ENCODE data around the gene SLF2. TPM values are rescaled to one million over a fixed set of nuclear protein-coding genes. Genes with fewer than 3 reads are reported as not detected.
A peak's percentile ranks its signal among the peaks of the same experiment; 100 is the strongest.
"Not testable (repeated sequence)": the region's sequence is repeated elsewhere in the genome, so short reads cannot be mapped to it uniquely, and the experiment has no call there.

SLF2 gene
- total RNA-seq, 1 experiment from 2014 or later, result 50.1 TPM

- Histone ChIP-seq H3K9me3 (replicated peaks) (no peaks in the 10 kb centered on the region), H3K36me3 (peaks cover 45% of the 10 kb centered on the region), H3K27ac (no peak overlapping the region), H3K27me3 (replicated peaks) (no peaks in the 10 kb centered on the region), H3K4me3 (no peak overlapping the region), H3K4me1 (replicated peaks) (peaks cover 14% of the 10 kb centered on the region)
- DNase-seq (ENCODE audit: low read depth in 1 of 2, low spot score in 2 of 2), result no peak
Measured at GRCh38 chr10:100966887-100967286, 54.1 kb downstream of the SLF2 start.

GRCh38 chr10:100967332-100967731, 54.6 kb downstream of the SLF2 start:
- Histone ChIP-seq H3K4me1 (replicated peaks) (peaks cover 18% of the 10 kb centered on the region), H3K27ac (no peak overlapping the region), H3K4me3 (no peak overlapping the region), H3K36me3 (peaks cover 40% of the 10 kb centered on the region), H3K27me3 (replicated peaks) (no peaks in the 10 kb centered on the region), H3K9me3 (replicated peaks) (no peaks in the 10 kb centered on the region)
- no peak for DNase-seq (ENCODE audit: low read depth in 1 of 2, low spot score in 2 of 2)

- H3K27me3 ChIP-seq (replicated peaks), result no peaks in the 10 kb centered on the region
- H3K9me3 ChIP-seq (replicated peaks), result no peaks in the 10 kb centered on the region
- H3K27ac ChIP-seq, result no peak overlapping the region
- no peak for DNase-seq (ENCODE audit: low read depth in 1 of 2, low spot score in 2 of 2)
- peaks cover 31% of the 10 kb centered on the region for H3K36me3 ChIP-seq
- peaks cover 18% of the 10 kb centered on the region for H3K4me1 ChIP-seq (replicated peaks)
- no peak overlapping the region for H3K4me3 ChIP-seq
Measured at GRCh38 chr10:100968062-100968736, 55.4 kb downstream of the SLF2 start.

- H3K9me3 ChIP-seq (replicated peaks), result no peaks in the 10 kb centered on the region
- no peak overlapping the region for H3K27ac ChIP-seq
- peaks cover 25% of the 10 kb centered on the region for H3K36me3 ChIP-seq
- peaks cover 18% of the 10 kb centered on the region for H3K4me1 ChIP-seq (replicated peaks)
- H3K4me3 ChIP-seq, result peak overlapping the region; percentile 39
- no peak for DNase-seq (ENCODE audit: low read depth in 1 of 2, low spot score in 2 of 2)
- H3K27me3 ChIP-seq (replicated peaks), result no peaks in the 10 kb centered on the region
Measured at GRCh38 chr10:100968863-100969186, 56.1 kb downstream of the SLF2 start.

- Histone ChIP-seq H3K4me3 (peak within 1 kb of the TSS; percentile 39), H3K36me3 (peaks cover 19% of the 10 kb centered on the region), H3K4me1 (replicated peaks) (peaks cover 18% of the 10 kb centered on the region), H3K9me3 (replicated peaks) (no peaks in the 10 kb centered on the region), H3K27ac (no peak within 1 kb of the TSS), H3K27me3 (replicated peaks) (no peaks in the 10 kb centered on the region)
- DNase-seq (ENCODE audit: low read depth in 1 of 2, low spot score in 2 of 2), result peak; percentile 31 to 63
Measured at GRCh38 chr10:100969187-100970075, 56.7 kb downstream of the SLF2 start, which contains the start of gene SEMA4G. SEMA4G (plus strand) TSS chr10:100969504; CDS start chr10:100972913, 3,409 bp downstream.

- Histone ChIP-seq H3K36me3 (peaks cover 15% of the 10 kb centered on the region), H3K27ac (no peak overlapping the region), H3K27me3 (replicated peaks) (no peaks in the 10 kb centered on the region), H3K4me1 (replicated peaks) (peaks cover 20% of the 10 kb centered on the region), H3K9me3 (replicated peaks) (no peaks in the 10 kb centered on the region), H3K4me3 (no peak overlapping the region)
- no peak for DNase-seq (ENCODE audit: low read depth in 1 of 2, low spot score in 2 of 2)
Measured at GRCh38 chr10:100970076-100970913, 57.5 kb downstream of the SLF2 start.

- no peaks in the 10 kb centered on the region for H3K9me3 ChIP-seq (replicated peaks)
- H3K4me3 ChIP-seq, result no peak overlapping the region
- no peak overlapping the region for H3K27ac ChIP-seq
- H3K27me3 ChIP-seq (replicated peaks), result no peaks in the 10 kb centered on the region
- DNase-seq (ENCODE audit: low read depth in 1 of 2, low spot score in 2 of 2), result no peak
- peaks cover 24% of the 10 kb centered on the region for H3K4me1 ChIP-seq (replicated peaks)
- H3K36me3 ChIP-seq, result peaks cover 10% of the 10 kb centered on the region
Measured at GRCh38 chr10:100970914-100971811, 58.4 kb downstream of the SLF2 start.

GRCh38 chr10:100972115-100972903, 59.5 kb downstream of the SLF2 start:
- Histone ChIP-seq H3K4me3 (no peak overlapping the region), H3K27ac (no peak overlapping the region), H3K36me3 (0 out of 2 replicates have a peak, but pooled peaks cover under 1% of the 10 kb centered on the region), H3K27me3 (replicated peaks) (no peaks in the 10 kb centered on the region), H3K4me1 (replicated peaks) (peaks cover 24% of the 10 kb centered on the region), H3K9me3 (replicated peaks) (no peaks in the 10 kb centered on the region)
- no peak for DNase-seq (ENCODE audit: low read depth in 1 of 2, low spot score in 2 of 2)

GRCh38 chr10:100972904-100973535, 60.3 kb downstream of the SLF2 start:
- Histone ChIP-seq H3K36me3 (no peaks in the 10 kb centered on the region), H3K4me1 (replicated peaks) (peaks cover 24% of the 10 kb centered on the region), H3K27ac (no peak overlapping the region), H3K27me3 (replicated peaks) (no peaks in the 10 kb centered on the region), H3K9me3 (replicated peaks) (no peaks in the 10 kb centered on the region), H3K4me3 (no peak overlapping the region)
- DNase-seq (ENCODE audit: low read depth in 1 of 2, low spot score in 2 of 2), result no peak

GRCh38 chr10:100975397-100975796, 62.6 kb downstream of the SLF2 start:
- peaks cover 13% of the 10 kb centered on the region for H3K4me1 ChIP-seq (replicated peaks)
- DNase-seq (ENCODE audit: low read depth in 1 of 2, low spot score in 2 of 2); H3K27me3 ChIP-seq (replicated peaks); H3K9me3 ChIP-seq (replicated peaks); H3K27ac ChIP-seq; H3K36me3 ChIP-seq; H3K4me3 ChIP-seq: not testable (repeated sequence)

GRCh38 chr10:100976906-100977305, 64.1 kb downstream of the SLF2 start:
- H3K36me3 ChIP-seq, result peaks cover 18% of the 10 kb centered on the region
- DNase-seq (ENCODE audit: low read depth in 1 of 2, low spot score in 2 of 2), result no peak

GRCh38 chr10:100977436-100977835, 64.7 kb downstream of the SLF2 start:
- Histone ChIP-seq H3K27me3 (replicated peaks) (no peaks in the 10 kb centered on the region), H3K4me3 (no peak overlapping the region), H3K27ac (no peak overlapping the region), H3K4me1 (replicated peaks) (peaks cover 6% of the 10 kb centered on the region), H3K9me3 (replicated peaks) (no peaks in the 10 kb centered on the region), H3K36me3 (peaks cover 22% of the 10 kb centered on the region)
- DNase-seq (ENCODE audit: low read depth in 1 of 2, low spot score in 2 of 2), result peak in 1 of 2 experiments; percentile 13

More at GRCh38 chr10:100976906-100977305, 64.1 kb downstream of the SLF2 start:
- H3K4me3 ChIP-seq, result no peak overlapping the region
- no peaks in the 10 kb centered on the region for H3K9me3 ChIP-seq (replicated peaks)
- H3K27me3 ChIP-seq (replicated peaks), result no peaks in the 10 kb centered on the region
- H3K27ac ChIP-seq, result no peak overlapping the region
- peaks cover 10% of the 10 kb centered on the region for H3K4me1 ChIP-seq (replicated peaks)
